AG04449 (cell line): ENCODE results near the gene NPFF.

Experiments
- CTCF ChIA-PET: fragments of 350-600 bp; formaldehyde crosslinking; extraction: SDS; loops from one replicate; lab custom pipeline; 2021; ENCODE audit warnings: antibody characterized with exemption; lab: Yijun Ruan, JAX
- POLR2A ChIA-PET: fragments of 400-600, 350-600 bp; formaldehyde crosslinking; extraction: SDS; loops from one replicate; lab custom pipeline; 2020; ENCODE audit warnings: antibody characterized with exemption, inconsistent platforms; lab: Yijun Ruan, JAX
- DNase-seq: peaks from one replicate; pipeline ENCODE4 v3.0.0-alpha.2; 2010; ENCODE audit warnings: low read depth, low spot score
- H3K4me3 ChIP-seq: 2 replicates; pipeline ENCODE4 v1.5.1; 2011; ENCODE audit warnings: low read depth, mild to moderate bottlenecking, control low read depth, low read length
- CTCF ChIP-seq: IDR thresholded peaks from one replicate; pipeline ENCODE4 v1.5.1; 2011; ENCODE audit warnings: mild to moderate bottlenecking, moderate library complexity, low read length, control low read depth, inconsistent platforms; ENCODE audit not compliant: insufficient read depth; ENCODE audit errors: missing control alignments

The NPFF gene

GRCh38 chr12:53505555-53506449 is 1.5 kb downstream of the NPFF start:
- no peak overlapping the region for H3K4me3 ChIP-seq
- no peak for TF ChIP-seq CTCF
- CTCF ChIA-PET, result interaction anchor here (0.9 to 12.0 kb wide), 8 partner anchors 12 to 183 kb away, joined by 3 to 135 read pairs (median 66); partner anchors contain the start of genes AAAS and AMHR2
- POLR2A ChIA-PET, result interaction anchor here (1.1 kb wide), 1 partner anchor 24 kb away, joined by 6 read pairs; no protein-coding TSS in a partner anchor
- DNase-seq, result no peak

GRCh38 chr12:53505086-53505485 is 2.2 kb downstream of the NPFF start:
- DNase-seq, result no peak
- POLR2A ChIA-PET, result no interaction called here
- TF ChIP-seq CTCF, result no peak
- no peak overlapping the region for H3K4me3 ChIP-seq
- CTCF ChIA-PET, result interaction anchor here (1.3 to 12.0 kb wide), 6 partner anchors 14 to 182 kb away, joined by 3 to 135 read pairs (median 106); partner anchors contain the start of gene AAAS

GRCh38 chr12:53504004-53504920 is 3.0 kb downstream of the NPFF start:
- no peak overlapping the region for H3K4me3 ChIP-seq
- DNase-seq, result no peak
- CTCF ChIA-PET, result interaction anchor here (1.2 to 12.0 kb wide), 7 partner anchors 15 to 181 kb away, joined by 3 to 135 read pairs (median 99); partner anchors contain the start of gene AAAS
- POLR2A ChIA-PET, result no interaction called here
- TF ChIP-seq CTCF, result no peak

- DNase-seq, result no peak
- ChIA-PET POLR2A (no interaction called here), CTCF (interaction anchor here (1.2 to 12.0 kb wide), 7 partner anchors 16 to 180 kb away, joined by 3 to 135 read pairs (median 99); partner anchors contain the start of gene AAAS)
- TF ChIP-seq CTCF, result no peak
- no peak overlapping the region for H3K4me3 ChIP-seq
Observed at GRCh38 chr12:53502983-53503728, 4.1 kb downstream of the NPFF start.

GRCh38 chr12:53502331-53502730 is 5.0 kb downstream of the NPFF start:
- H3K4me3 ChIP-seq, result peak overlapping the region; percentile 81
- ChIA-PET CTCF (interaction anchor here (1.5 to 12.0 kb wide), 4 partner anchors 8 to 179 kb away, joined by 3 to 135 read pairs (median 16); partner anchors contain the start of gene AAAS), POLR2A (no interaction called here)
- DNase-seq, result no peak
- no peak for TF ChIP-seq CTCF
